Activated naive CD4-positive, alpha-beta T cell treated with anti-CD3 and anti-CD28 coated beads, Interleukin-2, amount 50 U/mL, for 24 hours (primary cell): Measurements from ENCODE around the gene ZNF746.
"Not testable (repeated sequence)": the region's sequence is repeated elsewhere in the genome, so short reads cannot be mapped to it uniquely, and the experiment has no call there.

Source experiments
- H3K27ac Mint-ChIP-seq: one replicate; pipeline ENCODE4 v1.8.0; 2021; ENCODE audit warnings: mild to moderate bottlenecking, mixed read lengths
- H3K27me3 Mint-ChIP-seq: one replicate; pipeline ENCODE4 v1.8.0; 2021; ENCODE audit warnings: mixed read lengths
- H3K36me3 Mint-ChIP-seq: one replicate; pipeline ENCODE4 v1.8.0; 2021; ENCODE audit warnings: mixed read lengths
- H3K4me1 Mint-ChIP-seq: one replicate; pipeline ENCODE4 v1.8.0; 2021; ENCODE audit warnings: mixed read lengths
- H3K4me3 Mint-ChIP-seq: one replicate; pipeline ENCODE4 v1.8.0; 2021; ENCODE audit warnings: mild to moderate bottlenecking, mixed read lengths
- H3K9me3 Mint-ChIP-seq: one replicate; pipeline ENCODE4 v1.8.0; 2021; ENCODE audit warnings: mixed read lengths

Gene ZNF746

DNA sequence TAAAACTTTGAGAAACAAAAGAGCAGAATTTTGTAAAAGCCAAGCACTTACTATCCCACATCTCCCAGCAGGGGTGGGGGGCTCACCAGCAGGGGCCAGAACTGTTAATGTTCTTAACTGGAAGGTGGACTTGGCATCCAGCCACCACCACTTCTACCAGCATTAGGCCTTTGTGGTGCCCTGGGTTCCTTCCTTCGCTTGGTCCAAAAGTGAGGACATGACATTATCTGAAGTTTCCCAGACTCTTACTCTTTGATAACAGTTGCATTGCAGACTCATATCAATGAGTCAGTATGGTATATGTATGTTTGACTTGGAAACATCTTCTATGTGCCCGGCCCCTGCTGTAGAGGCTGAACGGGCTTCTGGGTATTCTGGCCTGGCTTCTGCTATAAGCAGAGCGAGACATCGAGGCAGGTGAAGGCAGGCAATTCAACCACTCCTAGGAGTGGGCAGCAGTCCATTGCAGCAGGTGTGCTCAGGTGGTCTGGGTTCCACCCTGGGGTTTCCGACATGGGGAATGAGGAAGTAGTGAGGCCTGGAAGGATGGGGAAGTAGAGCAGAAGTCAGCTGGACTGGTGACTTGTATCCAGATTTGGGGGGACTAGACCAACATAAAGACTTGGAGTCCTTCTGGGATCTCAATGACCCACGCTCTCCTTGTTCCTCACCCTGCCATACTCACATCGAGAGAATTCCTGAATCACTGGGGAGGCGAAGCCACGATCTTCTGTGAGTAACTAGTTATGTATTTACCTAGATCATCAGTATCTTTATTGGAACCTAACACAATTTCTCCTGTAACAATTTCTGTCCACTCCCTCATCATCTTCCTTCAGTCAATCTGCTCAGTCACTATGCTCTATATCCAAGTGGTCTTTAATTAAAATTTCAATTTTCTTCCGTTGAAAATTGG lies 40.8 kb downstream of the ZNF746 start:
- H3K27ac Mint-ChIP-seq, result no peak overlapping the region
- no peaks in the 10 kb centered on the region for H3K9me3 Mint-ChIP-seq
- H3K27me3 Mint-ChIP-seq, result no peaks in the 10 kb centered on the region
- H3K36me3 Mint-ChIP-seq, result peaks cover 3% of the 10 kb centered on the region
- H3K4me3 Mint-ChIP-seq, result no peak overlapping the region
- H3K4me1 Mint-ChIP-seq, result peaks cover 31% of the 10 kb centered on the region

DNA sequence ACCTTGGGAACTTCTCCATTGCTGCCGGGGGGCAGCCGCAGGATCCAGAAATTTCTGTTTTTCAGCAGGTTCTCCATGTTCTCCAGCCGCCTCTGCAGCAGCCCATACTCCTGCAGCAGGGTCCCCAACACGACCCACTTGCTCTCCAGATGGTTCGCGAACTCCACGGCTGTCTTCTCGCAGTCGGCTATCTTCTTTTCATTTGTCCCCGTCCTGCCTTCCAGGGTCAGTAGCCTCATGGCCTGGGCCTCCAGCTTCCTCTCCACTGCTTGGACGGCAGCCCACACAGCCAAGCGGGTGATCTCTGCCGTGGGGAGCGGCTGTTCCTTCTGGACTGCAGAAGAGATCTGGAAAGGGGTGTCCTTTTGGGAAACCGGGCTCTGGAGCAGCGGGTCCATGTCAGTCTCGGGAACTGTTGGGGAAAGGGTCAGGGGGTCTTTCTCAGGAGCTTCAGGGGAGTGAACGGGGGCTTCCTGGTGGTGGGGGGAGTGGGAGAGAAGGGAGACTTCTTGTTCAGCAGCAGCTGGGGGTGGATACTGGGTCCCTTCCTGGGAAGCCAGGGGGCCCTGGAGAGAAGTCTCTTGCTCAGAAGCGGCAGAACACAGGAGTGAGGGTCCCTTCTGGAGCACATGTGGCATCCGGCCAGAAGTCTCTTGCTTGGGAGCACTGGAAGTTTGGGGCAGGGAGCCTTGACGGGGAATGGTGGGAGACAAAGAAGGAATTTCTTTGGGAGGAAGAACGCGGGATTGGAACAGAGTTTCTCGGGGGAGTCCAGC lies 42.2 kb downstream of the ZNF746 start:
- no peaks in the 10 kb centered on the region for H3K9me3 Mint-ChIP-seq
- H3K27ac Mint-ChIP-seq, result no peak overlapping the region
- H3K27me3 Mint-ChIP-seq, result no peaks in the 10 kb centered on the region
- peaks cover 6% of the 10 kb centered on the region for H3K36me3 Mint-ChIP-seq
- H3K4me3 Mint-ChIP-seq, result no peak overlapping the region
- peaks cover 26% of the 10 kb centered on the region for H3K4me1 Mint-ChIP-seq

DNA sequence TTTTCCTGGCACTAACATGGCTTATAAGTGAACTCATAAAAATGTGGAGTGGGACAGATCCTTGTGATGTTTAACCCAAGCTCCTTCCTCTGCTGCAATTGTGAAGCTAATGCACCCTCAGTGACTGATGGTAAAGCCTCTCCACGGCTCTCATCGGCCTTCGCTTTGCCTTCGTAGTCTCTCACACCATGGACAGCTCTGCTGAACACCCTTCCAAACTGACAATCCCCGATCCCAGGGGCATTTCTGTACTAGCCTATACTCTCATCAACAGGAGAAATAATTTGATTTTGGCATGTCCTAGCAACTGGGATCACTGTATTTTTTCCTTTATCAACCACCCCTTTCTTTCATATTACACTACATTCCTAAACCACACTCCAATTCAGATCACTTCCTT lies 42.9 kb downstream of the ZNF746 start:
- H3K4me1 Mint-ChIP-seq, result peaks cover 26% of the 10 kb centered on the region
- H3K9me3 Mint-ChIP-seq, result no peaks in the 10 kb centered on the region
- H3K27me3 Mint-ChIP-seq, result no peaks in the 10 kb centered on the region
- H3K4me3 Mint-ChIP-seq, result no peak overlapping the region
- H3K27ac Mint-ChIP-seq, result peak overlapping the region; percentile 53
- peaks cover 6% of the 10 kb centered on the region for H3K36me3 Mint-ChIP-seq

DNA sequence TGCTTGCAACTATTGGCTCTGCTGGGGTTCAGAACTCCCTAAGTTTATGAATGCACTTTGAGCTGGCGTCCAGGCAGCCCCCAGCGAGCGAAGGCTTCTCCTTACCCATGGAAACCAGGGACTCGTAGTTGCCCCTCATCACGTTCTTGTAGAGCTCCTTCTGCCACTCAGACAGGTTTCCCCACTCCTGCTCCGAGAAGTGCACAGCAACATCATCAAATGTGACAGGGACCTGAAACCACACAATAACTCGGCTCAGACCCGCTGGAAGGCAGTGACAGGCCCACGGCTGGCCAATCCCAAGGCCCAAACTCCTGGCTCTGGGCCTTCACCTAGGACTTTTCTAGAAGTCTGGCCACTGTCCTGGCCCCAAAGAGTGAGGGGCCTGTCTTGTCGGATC lies 43.6 kb downstream of the ZNF746 start:
- no peaks in the 10 kb centered on the region for H3K27me3 Mint-ChIP-seq
- H3K9me3 Mint-ChIP-seq, result no peaks in the 10 kb centered on the region
- peaks cover 10% of the 10 kb centered on the region for H3K36me3 Mint-ChIP-seq

DNA sequence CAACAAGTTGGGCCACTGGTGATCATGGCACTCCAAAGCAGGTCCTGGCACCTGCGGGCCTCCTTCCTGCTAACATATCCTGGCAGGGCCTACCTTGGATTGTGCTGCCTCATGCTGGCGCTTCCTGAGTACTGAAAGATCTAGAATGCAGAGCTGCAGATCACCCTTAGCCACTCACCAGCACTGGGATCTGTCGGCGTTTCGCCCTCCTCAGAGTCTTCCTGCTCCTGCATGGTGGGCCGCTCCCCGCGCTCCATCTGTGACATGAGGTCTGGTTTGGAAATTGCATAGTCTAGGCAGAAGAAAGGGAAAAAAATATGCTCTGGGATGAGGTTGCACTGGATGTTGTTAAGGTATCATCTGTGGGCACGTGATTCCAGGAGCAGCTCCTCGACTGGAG lies 46.8 kb downstream of the ZNF746 start:
- Mint-ChIP-seq H3K27me3 (no peaks in the 10 kb centered on the region), H3K27ac (no peak overlapping the region), H3K36me3 (peaks cover 12% of the 10 kb centered on the region)

More for the DNA sequence above, 43.6 kb downstream of the ZNF746 start:
- Mint-ChIP-seq H3K27ac (no peak overlapping the region), H3K4me3 (no peak overlapping the region), H3K4me1 (peaks cover 28% of the 10 kb centered on the region)

DNA sequence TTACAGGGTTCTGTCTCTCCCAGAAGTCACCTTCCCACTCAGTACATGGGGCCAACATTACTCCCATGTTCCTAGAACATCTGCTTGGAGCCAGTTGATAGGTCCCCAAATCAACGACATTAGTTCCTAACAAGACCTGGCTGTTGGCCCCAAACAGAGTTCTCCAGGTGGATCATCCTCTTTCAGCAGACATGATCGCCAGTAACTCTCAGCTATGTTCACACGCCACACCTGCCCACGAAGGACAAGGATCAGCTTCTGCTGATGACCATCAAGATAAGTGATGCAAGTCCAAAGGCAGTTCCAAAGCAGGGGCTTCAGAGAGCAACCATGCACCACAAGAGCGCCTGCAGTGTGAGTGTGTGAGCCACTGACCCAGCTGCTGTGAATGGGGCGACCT lies 47.7 kb downstream of the ZNF746 start:
- no peak overlapping the region for H3K27ac Mint-ChIP-seq
- peaks cover 12% of the 10 kb centered on the region for H3K36me3 Mint-ChIP-seq

More for the DNA sequence above, 46.8 kb downstream of the ZNF746 start:
- Mint-ChIP-seq H3K4me3 (no peak overlapping the region), H3K4me1 (peaks cover 6% of the 10 kb centered on the region), H3K9me3 (no peaks in the 10 kb centered on the region)

DNA sequence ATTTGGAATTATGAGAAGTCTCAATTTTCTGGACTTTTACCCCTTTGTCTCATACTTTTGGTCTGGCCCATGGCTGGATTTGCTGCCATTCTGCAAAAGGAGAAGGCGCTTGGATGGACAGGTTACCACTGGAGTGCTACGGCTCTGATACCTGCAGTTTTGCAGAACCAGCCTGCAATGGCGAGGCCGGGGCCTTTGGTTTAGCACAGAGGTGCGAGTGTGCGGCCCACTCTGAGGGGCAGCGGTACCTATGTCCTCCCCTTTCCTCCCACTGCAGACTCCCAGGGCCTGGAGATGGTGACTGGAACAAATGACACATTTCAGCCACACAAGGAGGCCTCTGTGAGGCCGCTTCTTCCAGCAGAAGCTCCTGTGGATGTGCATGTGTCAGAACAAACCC lies 48.6 kb downstream of the ZNF746 start:
- peaks cover 4% of the 10 kb centered on the region for H3K4me1 Mint-ChIP-seq
- no peaks in the 10 kb centered on the region for H3K9me3 Mint-ChIP-seq
- H3K27me3 Mint-ChIP-seq, result no peaks in the 10 kb centered on the region
- H3K36me3 Mint-ChIP-seq, result peaks cover 12% of the 10 kb centered on the region
- H3K27ac Mint-ChIP-seq, result no peak overlapping the region
- H3K4me3 Mint-ChIP-seq, result no peak overlapping the region

More for the DNA sequence above, 47.7 kb downstream of the ZNF746 start:
- Mint-ChIP-seq H3K4me1 (peaks cover 4% of the 10 kb centered on the region), H3K4me3 (no peak overlapping the region), H3K9me3 (no peaks in the 10 kb centered on the region), H3K27me3 (no peaks in the 10 kb centered on the region)

DNA sequence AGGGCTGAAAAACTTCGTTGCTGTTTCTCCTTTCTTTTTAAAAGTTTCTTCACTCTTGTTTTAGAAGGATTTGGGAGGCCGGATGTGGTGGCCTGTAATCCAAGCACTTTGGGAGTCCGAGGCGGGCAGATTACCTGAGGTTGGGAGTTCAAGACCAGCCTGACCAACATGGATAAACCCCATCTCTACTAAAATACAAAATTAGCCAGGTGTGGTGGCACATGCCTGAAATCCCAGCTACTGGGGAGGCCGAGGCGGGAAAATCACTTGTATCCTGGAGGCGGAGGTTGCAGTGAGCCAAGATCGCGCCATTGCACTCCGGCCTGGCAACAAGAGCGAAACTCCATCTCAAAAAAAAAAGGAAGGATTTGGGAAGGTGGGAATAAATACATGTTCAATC lies 51.6 kb downstream of the ZNF746 start:
- not testable (repeated sequence) for H3K9me3 Mint-ChIP-seq, H3K27ac Mint-ChIP-seq, H3K4me3 Mint-ChIP-seq, H3K4me1 Mint-ChIP-seq, H3K27me3 Mint-ChIP-seq
- peaks cover 15% of the 10 kb centered on the region for H3K36me3 Mint-ChIP-seq

DNA sequence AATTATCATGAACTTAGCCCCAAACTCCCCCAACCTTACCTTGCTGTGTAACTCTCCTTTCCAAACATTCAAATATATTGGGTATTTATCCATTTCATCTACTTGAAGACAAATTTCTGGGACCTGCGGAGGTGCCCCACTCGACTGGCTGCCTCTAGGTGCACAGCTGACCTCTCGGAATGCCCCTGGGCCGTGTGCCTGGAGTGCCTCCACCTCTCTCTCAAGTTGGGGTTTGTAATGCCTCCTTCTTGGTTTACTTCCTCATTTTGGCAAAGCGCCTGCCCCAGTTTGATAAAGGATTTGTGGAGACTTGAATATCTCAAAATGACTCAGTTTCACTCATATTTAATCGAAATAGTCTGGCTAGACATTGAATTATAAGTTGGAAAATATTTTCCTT lies 53.3 kb downstream of the ZNF746 start:
- Mint-ChIP-seq H3K4me1 (peaks cover 15% of the 10 kb centered on the region), H3K27me3 (no peaks in the 10 kb centered on the region), H3K27ac (no peak overlapping the region), H3K36me3 (peaks cover 10% of the 10 kb centered on the region), H3K4me3 (no peak overlapping the region), H3K9me3 (no peaks in the 10 kb centered on the region)

DNA sequence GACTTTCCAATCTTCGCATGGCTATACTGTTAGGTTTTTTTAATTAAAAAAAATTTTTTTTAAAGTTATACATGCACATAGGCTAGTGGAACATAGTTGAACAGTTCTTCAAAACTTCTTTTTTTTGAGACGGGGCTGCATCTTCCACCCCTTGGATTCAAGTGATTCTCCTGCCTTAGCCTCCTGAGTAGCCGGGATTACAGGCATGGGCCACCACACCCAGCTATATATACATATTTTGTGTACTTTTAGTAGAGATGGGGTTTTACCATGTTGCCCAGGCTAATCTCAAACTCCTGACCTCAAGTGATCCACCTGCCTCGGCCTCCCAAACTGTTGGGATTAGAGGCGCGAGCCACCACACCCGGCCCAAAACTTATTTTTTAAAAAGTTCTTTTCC lies 54.1 kb downstream of the ZNF746 start:
- H3K27ac Mint-ChIP-seq, result no peak overlapping the region

DNA sequence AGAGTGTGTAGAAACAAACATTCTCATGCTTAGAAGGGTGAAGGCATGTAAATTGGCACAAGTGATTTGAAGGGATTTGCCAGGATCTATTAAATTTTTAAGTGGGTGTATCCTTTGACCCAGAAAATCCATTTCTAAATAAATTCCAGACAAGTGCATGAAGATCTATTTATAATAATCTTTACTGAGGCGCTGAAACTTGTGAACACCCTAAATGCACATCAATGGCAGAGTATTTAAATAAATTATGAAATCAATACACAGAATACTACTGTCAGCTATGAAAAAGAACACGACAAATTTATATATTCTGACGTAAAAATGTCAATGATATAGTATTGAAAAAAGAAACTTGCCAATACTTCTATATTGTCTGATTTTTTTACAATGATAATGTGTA lies 54.7 kb downstream of the ZNF746 start:
- peaks cover 19% of the 10 kb centered on the region for H3K4me1 Mint-ChIP-seq
- H3K27ac Mint-ChIP-seq, result no peak overlapping the region
- no peaks in the 10 kb centered on the region for H3K9me3 Mint-ChIP-seq
- no peak overlapping the region for H3K4me3 Mint-ChIP-seq
- H3K36me3 Mint-ChIP-seq, result peaks cover 10% of the 10 kb centered on the region
- no peaks in the 10 kb centered on the region for H3K27me3 Mint-ChIP-seq

More for the DNA sequence above, 54.1 kb downstream of the ZNF746 start:
- H3K4me3 Mint-ChIP-seq, result no peak overlapping the region
- H3K9me3 Mint-ChIP-seq, result no peaks in the 10 kb centered on the region
- H3K4me1 Mint-ChIP-seq, result peaks cover 19% of the 10 kb centered on the region
- no peaks in the 10 kb centered on the region for H3K27me3 Mint-ChIP-seq
- peaks cover 10% of the 10 kb centered on the region for H3K36me3 Mint-ChIP-seq

DNA sequence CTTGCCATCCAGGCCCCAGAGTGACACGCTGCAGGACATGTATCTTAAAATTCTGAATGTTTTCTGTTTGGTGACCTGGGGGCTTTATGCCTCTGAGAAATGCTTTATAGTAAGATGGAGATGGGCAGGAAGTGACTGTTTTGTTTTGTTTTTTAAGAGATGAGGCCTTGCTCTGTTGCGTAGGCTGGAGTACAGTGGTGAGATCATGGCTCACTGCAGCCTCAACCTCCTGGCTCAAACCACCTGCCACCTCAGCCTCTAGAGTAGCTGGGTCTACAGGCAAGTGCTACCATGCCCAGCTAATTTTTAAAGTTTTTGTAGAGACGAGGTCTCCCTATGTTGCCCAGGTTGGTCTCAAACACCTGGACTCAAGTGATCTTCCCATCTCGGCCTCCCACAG lies 57.4 kb downstream of the ZNF746 start:
- H3K4me3 Mint-ChIP-seq, result no peak overlapping the region

DNA sequence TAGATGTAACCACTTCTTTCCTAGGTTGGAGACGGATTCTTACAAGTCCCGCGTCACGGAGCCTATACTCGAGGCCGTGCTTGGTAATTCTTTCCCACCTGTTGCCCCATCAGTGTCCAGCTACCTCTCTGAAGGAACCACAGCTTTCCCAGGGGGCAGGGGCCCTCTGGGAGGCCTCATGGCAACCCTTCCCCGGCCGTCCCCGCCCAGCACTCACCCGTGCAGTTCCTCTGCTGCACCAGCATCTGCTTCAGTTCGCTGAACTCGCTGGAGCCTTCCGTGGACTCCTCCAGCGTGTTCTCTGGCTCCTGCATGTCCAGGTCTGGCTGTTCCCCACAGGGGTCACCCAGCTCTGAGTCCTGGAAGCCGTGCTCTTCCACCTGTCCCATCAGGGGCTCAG lies 61.3 kb downstream of the ZNF746 start:
- peaks cover 19% of the 10 kb centered on the region for H3K4me1 Mint-ChIP-seq
- peaks cover 17% of the 10 kb centered on the region for H3K36me3 Mint-ChIP-seq
- H3K27ac Mint-ChIP-seq, result no peak overlapping the region
- H3K27me3 Mint-ChIP-seq, result no peaks in the 10 kb centered on the region
- no peaks in the 10 kb centered on the region for H3K9me3 Mint-ChIP-seq
- H3K4me3 Mint-ChIP-seq, result no peak overlapping the region

More for the DNA sequence above, 57.4 kb downstream of the ZNF746 start:
- Mint-ChIP-seq H3K27ac (no peak overlapping the region), H3K9me3 (no peaks in the 10 kb centered on the region), H3K27me3 (no peaks in the 10 kb centered on the region), H3K4me1 (peaks cover 19% of the 10 kb centered on the region), H3K36me3 (peaks cover 10% of the 10 kb centered on the region)

DNA sequence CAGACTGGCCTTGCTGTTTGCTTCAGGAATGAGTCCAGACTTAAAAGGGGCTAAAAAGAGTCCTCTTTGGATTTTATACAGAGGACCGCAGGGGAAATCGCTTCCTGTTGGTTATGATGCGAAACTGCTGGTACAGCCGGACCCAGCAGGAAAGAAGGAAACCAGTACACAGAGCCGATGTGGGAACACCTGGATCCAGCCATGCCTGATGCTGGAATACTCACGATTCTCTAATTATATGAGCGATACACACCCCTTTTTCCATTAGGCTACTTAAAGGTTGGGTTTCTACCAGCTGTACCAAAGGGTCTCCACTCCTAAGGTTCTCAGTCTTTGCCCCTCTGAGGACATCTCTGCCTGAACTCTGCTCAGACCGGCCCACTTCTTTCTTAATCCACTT lies 64.5 kb downstream of the ZNF746 start:
- H3K27me3 Mint-ChIP-seq, result no peaks in the 10 kb centered on the region
- H3K4me3 Mint-ChIP-seq, result no peak overlapping the region
- no peak overlapping the region for H3K27ac Mint-ChIP-seq
- H3K9me3 Mint-ChIP-seq, result no peaks in the 10 kb centered on the region
- H3K4me1 Mint-ChIP-seq, result no peaks in the 10 kb centered on the region
- H3K36me3 Mint-ChIP-seq, result peaks cover 23% of the 10 kb centered on the region

DNA sequence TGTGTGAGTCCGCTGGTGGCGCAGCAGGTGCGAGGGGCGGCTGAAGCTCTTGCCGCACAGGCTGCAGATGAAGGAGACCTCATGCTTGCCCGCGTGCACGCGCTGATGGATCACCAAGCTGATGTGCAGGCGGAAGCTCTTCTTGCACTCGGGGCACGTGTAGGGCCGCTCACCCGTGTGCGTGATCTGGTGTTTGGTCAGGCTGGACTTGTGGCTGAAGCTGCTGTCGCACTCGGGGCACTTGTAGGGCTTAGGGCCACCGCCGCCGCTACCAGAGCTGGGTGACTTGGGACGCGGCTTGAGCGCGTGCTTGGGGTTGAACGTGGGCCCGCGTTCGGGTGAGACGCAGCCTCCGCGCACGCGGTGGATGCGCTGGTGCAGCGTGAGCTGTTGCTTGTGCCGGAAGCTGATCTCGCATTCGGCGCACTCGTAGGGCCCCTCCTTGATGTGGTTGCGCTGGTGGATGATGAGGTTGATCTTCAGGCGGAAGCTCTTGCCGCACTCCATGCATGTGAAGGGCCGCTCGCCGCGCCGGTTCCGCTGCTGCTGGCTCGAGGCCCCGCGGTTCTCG lies 65.4 kb downstream of the ZNF746 start:
- H3K4me3 Mint-ChIP-seq, result no peak overlapping the region
- no peaks in the 10 kb centered on the region for H3K27me3 Mint-ChIP-seq
- no peak overlapping the region for H3K27ac Mint-ChIP-seq
- H3K9me3 Mint-ChIP-seq, result no peaks in the 10 kb centered on the region
- H3K4me1 Mint-ChIP-seq, result no peaks in the 10 kb centered on the region
- peaks cover 23% of the 10 kb centered on the region for H3K36me3 Mint-ChIP-seq
